GM23248 (cell line): ENCODE data around the gene ZNF667.

ENCODE experiments used
- EZH2 ChIP-seq: fragments of 200-600 bp; sonication (generic); IDR thresholded peaks from 2 replicates; pipeline ENCODE4 v1.6.1; 2018; ENCODE audit warnings: antibody characterized with exemption, mild to moderate bottlenecking; ENCODE audit not compliant: insufficient read depth, poor library complexity, severe bottlenecking
- EZH2phosphoT487 ChIP-seq: fragments of 200-600 bp; sonication (generic); IDR thresholded peaks from 2 replicates; pipeline ENCODE4 v1.6.1; 2018; ENCODE audit warnings: antibody characterized with exemption, moderate library complexity, mild to moderate bottlenecking, low read depth; ENCODE audit not compliant: insufficient read depth

- no peak for TF ChIP-seq EZH2phosphoT487
- no peak for TF ChIP-seq EZH2
Measured at GRCh38 chr19:56441206-56441792, 35.8 kb downstream of the ZNF667 start.
